SIG-M5 treated with dmso at 0.1 percent for 504 hours (cell line): ENCODE results near the gene GRM7.

ENCODE experiments used
- DNase-seq: peaks from one replicate; lab custom pipeline; 2025; ENCODE audit not compliant: unreplicated experiment; lab: John Stamatoyannopoulos, UW

GRM7 gene

DNA sequence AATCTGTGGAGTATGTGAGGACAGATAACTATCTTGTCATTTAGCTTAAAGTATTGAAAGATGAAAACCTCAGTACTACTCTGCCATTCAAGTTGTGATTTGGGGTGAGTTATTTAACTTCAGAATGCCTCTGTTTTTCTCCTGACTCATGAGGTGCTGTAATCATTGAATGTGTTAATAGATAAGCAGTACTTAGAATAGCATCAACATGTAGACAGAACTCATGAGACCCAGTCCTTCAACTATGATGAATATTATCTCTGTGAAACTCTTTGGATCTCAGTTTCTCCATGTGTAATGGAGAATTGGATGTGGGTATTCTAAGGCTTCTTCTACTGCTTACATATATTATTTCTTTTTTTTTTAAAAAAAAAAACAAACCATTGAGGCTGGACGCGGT lies 431.4 kb downstream of the GRM7 start:
- DNase-seq = no peak

DNA sequence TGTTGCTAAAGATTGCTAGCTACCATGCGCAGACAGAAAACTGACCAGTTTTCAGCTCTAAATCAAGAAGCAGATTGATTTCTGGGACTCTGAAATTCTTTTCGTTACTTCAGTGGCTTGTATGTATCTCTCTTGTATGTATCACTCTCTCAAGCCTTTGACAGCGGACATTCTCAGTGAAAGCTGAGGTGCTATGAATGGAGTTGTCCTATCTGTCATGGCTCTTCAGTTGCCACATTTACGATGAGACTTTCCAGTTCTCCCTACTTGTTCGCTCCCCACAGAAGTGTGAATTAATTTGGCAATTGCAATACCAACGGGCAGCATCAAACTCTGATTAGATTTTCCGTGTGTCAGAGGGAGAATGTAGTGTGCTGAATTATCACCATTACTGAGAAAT lies 432.4 kb downstream of the GRM7 start:
- DNase-seq = no peak

DNA sequence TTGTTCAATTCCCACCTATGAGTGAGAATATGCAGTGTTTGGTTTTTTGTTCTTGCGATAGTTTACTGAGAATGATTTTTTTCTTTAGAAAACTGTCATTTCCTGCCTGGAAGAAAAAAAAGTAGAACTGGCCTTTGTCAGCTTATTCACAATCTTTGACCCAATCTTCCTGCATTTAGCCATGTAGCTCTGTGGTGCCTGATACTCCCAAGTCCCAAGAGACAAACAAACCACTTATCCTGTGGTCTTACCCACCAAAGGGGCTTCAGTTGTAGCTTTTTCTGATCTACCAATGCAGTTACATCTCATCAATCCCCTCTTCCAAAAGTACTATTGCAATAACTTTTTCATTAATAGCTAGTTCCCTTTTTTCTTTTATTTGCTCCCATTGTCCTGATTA lies 444.6 kb downstream of the GRM7 start:
- no peak for DNase-seq

- no peak for DNase-seq
Observed at GRCh38 chr3:7306901-7307300, 446.0 kb downstream of the GRM7 start.

DNA sequence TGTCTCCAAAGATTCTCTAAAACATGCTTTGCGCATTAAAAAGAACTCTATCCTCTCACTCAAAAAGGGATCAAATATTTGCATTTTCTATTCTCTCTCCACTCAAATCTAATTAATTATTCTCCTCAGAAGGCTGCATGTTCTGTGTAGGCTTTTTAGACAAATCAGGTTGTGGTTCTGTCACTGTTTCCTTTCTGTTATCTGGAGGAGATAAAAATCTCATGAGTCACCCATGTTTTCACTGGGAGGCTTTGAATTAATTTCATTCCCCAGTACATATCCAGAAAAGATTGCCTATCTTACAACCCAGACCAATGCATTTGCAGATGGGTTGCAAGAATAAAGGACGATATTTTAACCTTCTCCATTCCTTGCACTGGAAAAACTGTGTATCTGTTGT lies 446.5 kb downstream of the GRM7 start:
- DNase-seq = no peak

- DNase-seq = no peak
Observed at GRCh38 chr3:7309641-7310102, 448.8 kb downstream of the GRM7 start.

DNA sequence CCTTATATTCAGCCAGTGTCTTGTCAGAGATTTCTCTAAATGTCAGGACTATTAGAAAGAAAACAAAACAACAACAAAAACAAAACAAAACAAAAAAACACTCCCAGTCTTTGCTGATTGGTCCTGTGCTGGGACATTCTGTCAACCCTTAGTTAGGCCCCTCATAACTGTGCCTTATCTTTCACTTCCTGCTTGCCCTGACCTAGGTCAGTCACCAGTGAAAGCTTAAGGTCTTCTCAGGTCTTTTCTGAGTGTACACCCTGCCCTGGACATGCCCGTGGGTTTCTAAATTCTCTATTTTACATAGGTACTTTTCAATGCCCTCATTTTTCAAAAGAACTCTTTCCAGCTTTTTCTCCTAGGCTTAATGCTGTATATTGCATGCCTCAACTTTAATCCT lies 454.1 kb downstream of the GRM7 start:
- DNase-seq = no peak

DNA sequence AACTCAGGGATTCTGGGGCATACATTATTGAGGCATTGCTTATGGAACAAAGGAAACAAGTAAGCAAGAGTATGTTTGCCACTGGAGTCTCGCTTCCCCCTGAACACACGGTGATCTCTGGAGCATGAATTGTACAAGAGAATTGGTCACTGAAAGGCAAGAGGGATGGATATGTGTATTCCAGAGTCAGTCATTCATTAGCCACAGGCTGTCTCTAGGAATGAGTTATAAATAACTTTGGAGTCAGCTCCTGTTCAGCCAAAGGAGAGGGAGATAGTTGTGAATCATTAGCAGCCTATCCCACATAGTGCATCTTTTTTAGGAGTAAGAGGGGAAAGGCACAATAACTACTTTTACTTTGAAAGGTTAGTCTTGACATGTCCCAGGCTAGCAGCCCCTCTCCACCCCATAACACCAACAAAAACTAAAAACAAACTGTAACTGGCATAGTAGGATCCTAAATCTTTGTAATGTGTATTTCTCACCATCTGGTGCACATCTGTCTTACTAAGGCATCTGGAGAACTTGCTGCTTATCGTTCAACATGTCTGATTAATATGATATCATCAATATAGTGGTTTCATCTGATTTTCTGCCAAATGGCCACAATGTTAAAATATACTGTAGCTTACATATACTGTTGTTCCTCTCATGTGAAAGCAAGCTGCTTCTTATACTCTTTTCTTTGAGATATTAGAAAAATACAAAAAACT lies 462.2 kb downstream of the GRM7 start:
- no peak for DNase-seq

GRCh38 chr3:7328339-7328738 lies 467.4 kb downstream of the GRM7 start:
- no peak for DNase-seq

- no peak for DNase-seq
Observed at GRCh38 chr3:7332696-7333095, 471.8 kb downstream of the GRM7 start.

DNA sequence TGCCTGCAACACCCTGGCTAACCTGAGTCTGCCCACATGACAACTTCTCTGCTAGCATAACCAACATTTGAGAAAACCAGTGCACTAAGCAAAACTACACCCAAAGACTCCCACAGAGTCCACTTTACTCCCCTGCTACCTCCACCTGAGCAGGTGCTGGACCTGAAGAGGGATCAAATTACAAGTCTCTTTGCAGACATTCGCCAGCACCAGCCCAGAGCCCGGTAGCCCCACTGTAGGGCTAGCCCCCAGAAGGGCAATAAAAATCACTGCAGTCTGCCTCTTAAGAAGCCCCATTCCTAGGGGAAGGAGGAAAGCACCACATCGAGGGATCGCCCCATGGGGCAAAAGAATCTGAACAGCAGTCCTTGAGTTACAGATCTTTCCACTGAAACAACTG lies 472.2 kb downstream of the GRM7 start:
- no peak for DNase-seq

GRCh38 chr3:7340795-7341194 lies 479.9 kb downstream of the GRM7 start:
- DNase-seq = no peak

DNA sequence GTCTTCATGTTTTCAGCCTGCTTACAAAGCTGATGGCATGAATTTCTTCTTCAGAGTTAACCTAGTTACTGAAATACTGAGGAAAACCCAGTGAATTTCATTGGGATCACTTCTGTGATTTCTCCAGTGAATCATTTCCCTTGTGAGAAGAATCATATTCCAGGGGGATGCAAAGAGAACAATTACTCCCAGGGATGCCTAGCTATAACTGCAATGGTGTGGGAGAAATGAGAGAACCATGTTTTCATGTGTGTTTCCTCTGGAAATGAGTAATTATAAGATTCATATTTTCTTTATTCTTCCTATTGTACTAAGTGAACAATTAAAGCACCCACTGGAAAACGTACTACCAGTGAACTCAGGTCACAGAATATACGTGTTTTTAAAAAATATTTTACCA lies 485.4 kb downstream of the GRM7 start:
- no peak for DNase-seq

DNA sequence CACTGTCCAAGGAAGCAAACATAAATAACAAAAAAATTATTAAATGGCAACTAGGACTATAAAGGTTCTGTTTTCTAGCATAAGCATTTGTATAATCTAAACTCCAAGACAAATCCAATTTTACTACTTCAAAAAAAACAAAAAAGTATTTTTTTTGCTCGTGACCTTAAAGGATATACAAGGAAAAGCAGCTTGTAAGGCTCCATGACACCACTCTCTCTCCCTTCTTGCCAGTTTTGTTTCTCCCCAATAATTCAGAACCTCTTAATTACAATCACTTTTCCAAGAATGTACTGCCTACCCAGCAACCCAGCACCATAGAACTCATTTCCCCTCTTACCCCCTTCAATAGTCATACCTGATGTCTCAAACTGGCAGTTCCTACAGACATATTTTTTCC lies 496.2 kb downstream of the GRM7 start:
- no peak for DNase-seq

- DNase-seq = no peak
Observed at GRCh38 chr3:7367968-7368367, 507.1 kb downstream of the GRM7 start.

GRCh38 chr3:7368597-7368996 lies 507.7 kb downstream of the GRM7 start:
- DNase-seq = no peak

DNA sequence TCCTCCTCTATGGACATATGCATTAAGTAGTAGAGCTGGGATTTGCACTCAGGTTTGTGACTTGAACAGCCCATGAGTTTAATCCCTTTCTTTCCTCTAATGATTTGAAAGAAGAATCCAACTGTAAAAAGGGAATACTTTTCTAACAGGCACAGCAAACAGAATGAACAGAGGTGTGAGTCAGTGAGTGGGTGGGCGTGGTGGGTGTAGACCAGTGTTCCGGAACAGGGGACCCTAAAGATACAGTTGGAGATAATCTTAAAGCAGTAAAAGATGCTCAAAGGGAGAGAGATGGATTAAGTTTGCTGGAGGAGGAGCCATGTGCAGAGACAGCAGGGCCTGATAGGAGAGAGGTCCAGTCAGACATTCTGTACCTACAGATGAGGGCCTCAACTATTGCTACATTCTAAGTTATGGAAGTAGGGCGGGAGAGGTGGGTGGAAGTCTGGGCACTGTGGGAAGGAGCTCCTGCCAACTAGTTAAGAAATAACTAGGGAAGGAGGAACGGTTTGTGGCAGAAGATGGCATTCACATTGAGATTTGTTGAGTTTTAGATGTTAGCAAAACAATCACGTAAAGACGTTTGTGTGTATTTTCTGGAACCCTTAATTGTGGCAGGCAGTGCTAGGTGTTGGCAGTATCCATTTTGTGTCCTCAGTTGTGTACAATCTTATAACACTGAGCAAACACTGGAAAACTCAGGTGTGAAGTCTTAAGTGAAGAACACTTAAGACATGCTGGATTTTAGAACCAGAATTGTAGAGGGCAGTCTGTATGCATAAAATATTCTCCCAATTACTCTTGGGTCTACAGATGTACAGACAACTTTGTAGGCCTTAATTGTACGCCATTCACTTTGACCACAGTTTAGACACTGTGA lies 511.0 kb downstream of the GRM7 start:
- no peak for DNase-seq

- DNase-seq = no peak
Observed at GRCh38 chr3:7377103-7377502, 516.2 kb downstream of the GRM7 start.

DNA sequence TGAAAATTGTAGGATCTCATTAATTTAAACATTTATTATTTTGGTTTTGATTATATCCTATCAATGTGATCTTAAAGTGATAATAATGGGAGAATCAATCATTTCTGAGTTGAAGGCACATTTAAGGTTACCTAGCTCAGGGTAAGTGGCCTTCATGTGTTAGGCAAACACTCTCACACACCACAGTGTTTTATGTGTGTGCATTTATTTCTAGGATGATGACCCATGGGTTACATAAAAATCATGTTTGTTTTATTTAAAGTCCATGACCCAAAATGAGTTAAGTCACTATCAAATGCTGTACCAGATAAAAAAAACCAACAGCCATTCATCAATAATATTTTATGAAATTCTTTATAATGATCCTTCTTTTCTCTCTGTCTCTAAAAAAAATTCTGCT lies 520.8 kb downstream of the GRM7 start:
- DNase-seq = no peak

DNA sequence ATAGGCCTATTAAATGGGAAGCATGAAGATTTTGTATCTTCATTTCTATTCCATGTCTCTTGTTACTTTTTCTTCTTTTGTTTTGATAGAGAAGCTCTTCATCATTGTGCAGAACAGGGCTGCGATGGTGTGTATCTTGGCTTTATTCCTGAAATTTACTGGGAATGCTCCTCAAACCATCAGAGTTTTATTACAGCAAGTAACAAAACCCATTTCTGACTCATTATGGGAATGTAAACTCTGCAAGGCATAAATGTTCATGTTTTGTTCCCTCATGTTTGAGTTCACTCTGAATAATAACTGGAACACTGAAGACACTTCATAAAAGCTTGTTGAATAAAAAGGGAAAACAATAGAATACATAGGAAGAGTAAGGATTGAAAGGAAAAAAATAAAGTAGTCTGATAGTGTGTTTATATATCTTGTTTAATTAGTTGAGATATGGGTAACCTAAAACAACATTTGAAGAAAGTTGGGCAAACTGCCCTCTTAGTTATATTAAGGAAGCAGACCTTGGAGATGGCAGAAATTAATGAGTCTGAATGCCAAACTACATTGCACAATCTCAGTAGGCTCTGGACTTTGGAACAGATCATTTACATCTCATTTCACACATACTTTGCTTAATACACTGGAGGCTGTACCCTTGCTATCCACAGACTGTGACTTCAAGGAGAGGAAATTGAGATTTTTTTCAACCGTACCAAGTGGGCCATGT lies 521.5 kb downstream of the GRM7 start:
- no peak for DNase-seq

GRCh38 chr3:7385635-7386034 lies 524.7 kb downstream of the GRM7 start:
- DNase-seq = no peak

GRCh38 chr3:7388026-7388425 lies 527.1 kb downstream of the GRM7 start:
- DNase-seq = no peak
